G401 (cell line): ENCODE data around the gene RNF213. TPM values are rescaled to one million over a fixed set of nuclear protein-coding genes. Genes with fewer than 3 reads are reported as not detected.
"Not testable (repeated sequence)": the region's sequence is repeated elsewhere in the genome, so short reads cannot be mapped to it uniquely, and the experiment has no call there.

ENCODE experiments used
- DNase-seq: peaks from one replicate; pipeline ENCODE4 v3.0.0-alpha.2; 2015; ENCODE audit warnings: low spot score
- in situ Hi-C: cut with HindIII; loops from 2 replicates; pipeline ENCODE4 v1.10.0; 2016; ENCODE audit warnings: low sequenced_read_pairs, mixed read lengths
- total RNA-seq: library from RNA; depleted of rRNA; stranded (reverse); fragments of >200 nt; shearing (Covaris generic); gene quantifications from 2 replicates; pipeline ENCODE4 v1.2.3, GENCODE V29; 2014

The RNF213 gene
- total RNA-seq, 1 experiment from 2014 or later = 15.2 TPM

- DNase-seq = no peak
- in situ Hi-C loops = no loop called here
Measured at GRCh38 chr17:80307994-80308691, 47.5 kb downstream of the RNF213 start.

GRCh38 chr17:80308692-80309517 lies 48.3 kb downstream of the RNF213 start:
- DNase-seq = no peak
- in situ Hi-C loops = no loop called here

- in situ Hi-C loops = no loop called here
- DNase-seq = no peak
Measured at GRCh38 chr17:80311216-80311827, 50.7 kb downstream of the RNF213 start.

- in situ Hi-C loops = no loop called here
Measured at GRCh38 chr17:80312621-80313135, 52.0 kb downstream of the RNF213 start.

GRCh38 chr17:80313160-80313829 lies 52.6 kb downstream of the RNF213 start:
- no peak for DNase-seq
- in situ Hi-C loops = no loop called here

More at GRCh38 chr17:80312621-80313135, 52.0 kb downstream of the RNF213 start:
- no peak for DNase-seq

- in situ Hi-C loops, DNase-seq: not testable (repeated sequence)
Measured at GRCh38 chr17:80313946-80314345, 53.3 kb downstream of the RNF213 start.

GRCh38 chr17:80315517-80316182 lies 55.0 kb downstream of the RNF213 start:
- in situ Hi-C loops = no loop called here
- DNase-seq = no peak

GRCh38 chr17:80316431-80316830 lies 55.8 kb downstream of the RNF213 start:
- no peak for DNase-seq
- in situ Hi-C loops = no loop called here

- in situ Hi-C loops = no loop called here
- no peak for DNase-seq
Measured at GRCh38 chr17:80316927-80317705, 56.5 kb downstream of the RNF213 start.

- in situ Hi-C loops = no loop called here
Measured at GRCh38 chr17:80317706-80317980, 57.0 kb downstream of the RNF213 start.

GRCh38 chr17:80318166-80318565 lies 57.5 kb downstream of the RNF213 start:
- in situ Hi-C loops = no loop called here
- no peak for DNase-seq

More at GRCh38 chr17:80317706-80317980, 57.0 kb downstream of the RNF213 start:
- DNase-seq = no peak

GRCh38 chr17:80319262-80319998 lies 58.8 kb downstream of the RNF213 start:
- no peak for DNase-seq
- in situ Hi-C loops = no loop called here

GRCh38 chr17:80319999-80320344 lies 59.3 kb downstream of the RNF213 start:
- DNase-seq = no peak
- in situ Hi-C loops = no loop called here

- in situ Hi-C loops = no loop called here
Measured at GRCh38 chr17:80320496-80320895, 59.8 kb downstream of the RNF213 start.

GRCh38 chr17:80322864-80323263 lies 62.2 kb downstream of the RNF213 start:
- no peak for DNase-seq
- in situ Hi-C loops = no loop called here

More at GRCh38 chr17:80320496-80320895, 59.8 kb downstream of the RNF213 start:
- no peak for DNase-seq

GRCh38 chr17:80323982-80324381 lies 63.3 kb downstream of the RNF213 start:
- in situ Hi-C loops = no loop called here
- no peak for DNase-seq

GRCh38 chr17:80327518-80327917 lies 66.9 kb downstream of the RNF213 start:
- in situ Hi-C loops = no loop called here
- no peak for DNase-seq
